ENCODE results near the gene RPH3AL.
"Not testable (repeated sequence)": the region's sequence is repeated elsewhere in the genome, so short reads cannot be mapped to it uniquely, and the experiment has no call there.

Gene RPH3AL

DNA sequence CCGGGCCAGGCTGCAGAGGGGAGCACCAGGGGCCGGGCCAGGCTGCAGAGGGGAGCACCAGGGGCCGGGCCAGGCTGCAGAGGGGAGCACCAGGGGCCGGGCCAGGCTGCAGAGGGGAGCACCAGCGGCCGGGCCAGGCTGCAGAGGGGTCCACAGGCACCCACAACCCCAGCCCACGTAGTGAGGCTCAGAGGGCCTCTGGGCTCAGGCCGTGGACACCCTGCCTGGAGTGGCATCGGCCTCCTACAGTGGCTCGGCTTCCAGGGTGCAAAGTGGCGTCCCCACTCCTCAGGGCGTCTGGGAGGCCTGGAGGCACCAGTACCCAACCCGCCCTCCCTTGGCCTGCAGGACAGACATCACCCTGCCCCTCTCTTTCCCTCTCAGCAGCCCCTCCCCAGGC, 180.7 kb downstream of the RPH3AL start:
- no peak for DNase-seq

DNA sequence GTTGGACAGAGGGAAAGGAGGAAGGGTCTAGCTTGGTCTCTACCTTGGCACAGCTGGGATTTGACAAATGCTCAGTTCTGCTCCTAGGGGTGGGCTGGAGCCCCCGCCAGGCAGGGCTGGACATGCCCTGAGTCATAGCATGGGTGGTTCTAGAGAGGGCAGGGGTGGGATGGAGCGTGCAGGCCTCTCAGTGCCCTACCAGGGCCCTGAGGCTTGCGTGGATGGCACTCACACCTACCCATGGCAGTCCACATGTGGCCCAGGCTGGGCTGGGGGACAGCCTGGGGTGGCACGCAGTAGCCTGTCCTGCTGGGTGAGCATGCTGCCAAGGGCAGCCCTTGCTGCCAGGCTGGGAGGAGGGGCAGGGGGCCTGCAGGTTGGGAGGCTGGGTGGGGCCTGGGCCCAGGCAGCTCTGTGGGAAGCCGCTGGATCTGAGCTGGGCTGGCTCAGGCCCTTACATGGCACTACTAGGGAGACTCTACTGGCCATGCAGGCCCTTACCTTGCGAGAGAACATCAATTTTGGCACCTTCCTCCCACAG, 182.4 kb downstream of the RPH3AL start:
- no peak for DNase-seq

DNA sequence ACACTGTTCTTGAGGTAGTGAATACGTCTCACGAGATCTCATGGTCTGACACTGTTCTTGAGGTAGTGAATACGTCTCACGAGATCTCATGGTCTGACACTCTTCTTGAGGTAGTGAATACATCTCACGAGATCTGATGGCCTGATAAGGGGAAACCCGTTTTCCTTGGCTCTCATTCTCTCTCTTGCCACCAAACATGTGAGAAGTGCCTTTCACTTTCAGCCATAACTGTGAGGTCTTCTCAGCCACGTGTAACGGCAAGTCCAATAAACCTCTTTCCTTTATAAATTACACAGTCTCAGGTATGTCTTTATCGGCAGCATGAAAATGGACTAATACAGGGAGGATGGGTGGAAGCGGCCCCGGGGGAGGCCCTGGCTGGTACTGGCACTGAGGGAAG, 184.0 kb downstream of the RPH3AL start:
- not testable (repeated sequence) for DNase-seq

DNA sequence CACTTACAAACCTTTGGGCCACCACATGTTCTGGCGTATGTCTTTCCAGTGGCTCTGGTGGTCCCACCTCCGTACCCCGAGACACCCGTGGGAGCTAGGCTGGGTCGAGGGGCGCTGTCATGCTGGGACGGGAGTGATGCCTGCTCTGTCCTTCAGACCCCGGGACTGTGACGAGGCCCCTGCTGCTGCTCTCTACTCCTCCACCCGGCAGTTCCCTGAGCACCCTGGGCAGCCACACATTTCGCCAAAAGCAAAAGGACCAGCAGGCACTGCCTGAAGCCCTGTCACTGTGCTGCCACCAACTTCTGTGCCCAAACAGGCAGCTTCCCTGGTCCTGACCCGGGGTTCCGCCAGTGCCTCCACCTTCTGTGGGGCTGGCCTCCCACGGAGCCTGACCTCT, 186.7 kb downstream of the RPH3AL start:
- no peak for DNase-seq

DNA sequence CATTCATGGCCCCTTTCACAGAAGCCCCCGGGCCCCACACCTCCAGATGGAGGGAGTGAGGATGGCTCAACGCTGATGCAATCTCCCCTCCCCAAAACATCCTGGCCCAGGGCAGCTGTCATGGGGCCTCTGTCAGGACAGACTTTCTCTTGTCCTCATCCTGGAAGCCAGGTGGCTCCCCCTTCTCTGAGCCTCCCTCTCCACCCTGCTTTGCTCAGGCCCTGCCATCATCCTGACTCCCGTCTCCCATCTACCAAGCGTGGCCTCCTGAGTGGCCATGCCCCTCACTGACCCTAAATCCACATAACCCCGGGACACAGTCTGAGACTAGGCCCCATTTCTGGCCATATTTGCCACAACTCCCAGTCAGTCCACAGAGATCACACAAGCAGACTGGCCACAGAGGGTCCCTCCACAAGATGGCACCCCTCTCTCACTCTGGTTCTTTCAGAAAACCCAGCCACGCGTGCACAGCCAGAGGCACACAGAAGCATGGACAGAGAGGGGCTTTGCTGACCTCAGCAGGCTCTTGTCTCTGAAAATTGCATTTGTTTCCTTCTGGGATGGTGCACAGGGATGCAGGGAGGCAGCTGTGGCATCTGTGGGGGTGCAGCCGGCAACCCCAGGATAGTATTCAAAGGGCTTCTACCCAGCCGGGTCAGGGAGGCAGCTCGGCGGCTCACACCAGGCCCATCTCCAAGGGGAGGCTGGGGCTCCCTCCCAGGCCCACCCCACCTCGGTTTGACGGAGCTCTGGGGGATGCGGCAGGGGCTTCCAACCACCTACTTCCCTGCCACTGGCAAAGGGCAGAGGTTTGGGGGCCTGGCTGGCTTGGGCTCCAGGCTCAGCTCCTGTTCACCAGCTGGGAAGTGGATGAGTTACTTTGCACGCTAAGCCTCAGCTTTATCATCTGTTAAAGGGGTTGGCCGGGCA, 188.0 kb downstream of the RPH3AL start:
- DNase-seq: peak; percentile 34

DNA sequence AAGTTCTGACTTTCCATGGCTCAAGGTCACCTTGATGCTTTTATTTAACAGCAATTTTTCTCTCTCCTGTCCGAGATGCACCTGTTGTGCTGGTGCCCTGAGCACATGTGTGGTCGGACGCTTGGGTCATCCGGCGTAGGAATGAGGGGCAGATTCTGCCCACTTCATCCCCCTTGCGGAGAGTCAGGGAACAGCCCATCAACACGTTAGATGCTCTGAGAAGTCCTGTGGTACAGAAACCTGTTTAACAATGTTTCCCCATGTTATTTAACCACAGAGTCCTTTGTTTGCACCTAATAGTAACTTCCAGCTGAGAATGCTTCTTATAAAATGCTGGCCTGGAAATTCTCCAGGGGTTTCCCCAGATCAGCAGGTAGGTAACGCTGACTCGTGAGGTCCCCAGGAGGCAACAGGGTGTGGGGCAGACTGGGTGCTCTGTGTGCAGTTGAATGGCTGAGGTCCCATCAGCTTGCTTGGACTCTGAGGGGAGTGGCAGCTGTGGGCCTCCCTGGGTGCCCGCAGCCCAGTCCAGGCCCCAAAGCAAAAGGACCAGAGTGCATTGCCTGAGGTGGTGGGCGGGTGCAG, 189.0 kb downstream of the RPH3AL start:
- no peak for DNase-seq

DNA sequence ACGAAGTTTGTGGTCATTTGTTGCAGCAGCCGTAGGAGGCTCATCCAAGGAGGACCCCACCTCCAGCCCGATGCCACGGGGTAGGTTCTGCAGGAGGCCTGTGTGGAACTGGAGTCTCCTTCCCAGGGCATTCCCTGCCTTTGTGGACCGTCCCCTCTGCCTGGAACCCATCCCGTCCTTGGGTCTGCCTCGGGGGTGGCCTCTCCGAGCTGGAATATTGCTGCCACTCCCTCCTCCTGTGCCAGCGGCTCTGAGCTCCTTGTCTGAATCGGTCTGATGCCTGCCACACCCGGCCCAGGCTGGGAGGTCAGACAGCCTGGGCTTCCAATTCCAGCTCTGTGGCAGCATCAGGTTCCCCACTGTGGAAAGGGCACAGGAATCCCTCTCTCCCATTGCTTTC, 189.9 kb downstream of the RPH3AL start:
- DNase-seq: no peak

Data from activated naive CD4-positive, alpha-beta T cell treated with Interleukin-2 at 50 U/mL for 16 hours (primary cell).